Daoy (cell line): ENCODE data around the gene PRAMEF11. TPM values are rescaled to one million over a fixed set of nuclear protein-coding genes. Genes with fewer than 3 reads are reported as not detected.
"Not testable (repeated sequence)": the region's sequence is repeated elsewhere in the genome, so short reads cannot be mapped to it uniquely, and the experiment has no call there.

Source experiments
- DNase-seq: peaks from one replicate; pipeline ENCODE4 v3.0.0-alpha.2; 2015; ENCODE audit warnings: low read depth
- total RNA-seq: library from RNA; depleted of rRNA; stranded (reverse); fragments of >200 nt; shearing (Covaris generic); gene quantifications from 2 replicates; pipeline ENCODE4 v1.2.3, GENCODE V29; 2014; rRNA removed

The PRAMEF11 gene
- total RNA-seq: not detected in 2 replicates

DNA sequence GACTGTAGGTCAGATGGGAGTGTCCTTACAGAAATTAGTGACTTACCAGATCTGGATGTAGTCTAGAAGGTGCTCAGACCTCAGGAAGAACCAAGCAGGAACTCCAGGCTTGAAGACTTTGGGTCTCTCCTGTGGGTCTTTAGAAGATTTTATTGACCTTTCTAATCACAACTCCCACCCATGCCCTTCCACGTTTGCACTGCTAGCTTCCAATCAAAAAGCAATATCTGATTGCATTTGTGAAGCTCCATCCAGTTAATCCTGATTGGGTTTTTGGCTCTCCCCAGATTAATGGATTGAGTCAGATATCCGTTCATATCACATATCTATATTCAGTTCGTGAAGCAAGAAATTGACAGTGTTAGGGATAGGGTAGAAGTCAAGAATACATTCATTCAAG, at the start of gene PRAMEF11:
Gene PRAMEF11 (minus strand): TSS at position 101 of the 400 bp plus-strand sequence. CDS start 2,621 bp downstream, outside the sequence.
- DNase-seq: not testable (repeated sequence)

DNA sequence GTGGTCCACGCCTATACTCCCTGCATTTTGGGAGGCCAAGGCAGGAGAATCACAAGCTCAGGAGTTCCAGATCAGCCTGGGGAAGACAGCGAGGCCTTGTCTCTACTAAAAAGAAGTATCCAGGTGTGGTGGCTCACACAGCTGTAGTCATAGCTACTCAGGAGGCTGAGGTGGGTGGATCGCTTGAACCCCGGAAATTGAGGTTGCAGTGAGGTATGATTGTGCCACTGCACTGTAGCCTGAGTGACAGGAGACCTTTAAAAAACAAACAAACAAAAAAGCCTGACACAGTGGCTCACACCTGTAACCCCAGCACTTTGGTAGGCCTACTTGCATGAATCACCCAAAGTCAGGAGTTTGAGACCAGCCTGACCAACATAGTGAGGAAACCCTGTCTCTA, 47.2 kb upstream of the PRAMEF11 start:
- not testable (repeated sequence) for DNase-seq

DNA sequence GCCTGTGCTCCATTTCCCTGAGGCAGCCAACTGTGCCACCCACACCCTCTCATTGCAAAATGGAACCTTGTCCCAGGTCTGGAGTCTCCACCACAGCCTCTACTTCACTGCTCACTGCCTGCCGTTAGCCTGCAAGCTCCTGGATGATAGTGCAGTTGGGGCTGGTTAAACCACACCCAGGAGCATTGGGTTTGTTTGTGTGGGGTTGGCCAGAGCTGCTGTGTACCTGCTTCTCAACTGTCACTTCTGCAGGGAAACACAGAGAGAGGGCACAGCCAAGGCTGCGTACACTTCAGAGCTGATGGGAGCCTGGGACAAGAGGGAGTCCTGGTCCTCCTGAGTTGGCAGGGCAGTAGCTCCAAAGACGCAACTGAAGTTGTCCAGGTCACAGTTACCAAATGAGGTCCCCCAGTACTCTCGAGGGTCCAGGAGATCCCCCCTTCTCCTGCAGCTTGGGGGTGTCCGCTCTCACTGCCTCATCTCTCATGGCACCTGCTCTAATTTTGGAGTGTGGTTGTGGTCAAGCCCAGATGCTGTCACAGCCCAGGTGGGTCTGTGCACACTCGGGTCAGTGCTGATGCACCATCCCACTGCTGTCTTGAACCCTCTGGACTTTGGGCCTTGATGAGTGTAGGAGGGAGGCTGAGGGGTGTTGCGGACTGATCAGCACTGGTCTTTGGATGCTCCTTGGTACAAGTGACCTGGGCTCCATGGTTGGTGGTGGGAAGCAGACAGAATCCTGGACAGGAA, 32.1 kb upstream of the PRAMEF11 start:
- DNase-seq: not testable (repeated sequence)

DNA sequence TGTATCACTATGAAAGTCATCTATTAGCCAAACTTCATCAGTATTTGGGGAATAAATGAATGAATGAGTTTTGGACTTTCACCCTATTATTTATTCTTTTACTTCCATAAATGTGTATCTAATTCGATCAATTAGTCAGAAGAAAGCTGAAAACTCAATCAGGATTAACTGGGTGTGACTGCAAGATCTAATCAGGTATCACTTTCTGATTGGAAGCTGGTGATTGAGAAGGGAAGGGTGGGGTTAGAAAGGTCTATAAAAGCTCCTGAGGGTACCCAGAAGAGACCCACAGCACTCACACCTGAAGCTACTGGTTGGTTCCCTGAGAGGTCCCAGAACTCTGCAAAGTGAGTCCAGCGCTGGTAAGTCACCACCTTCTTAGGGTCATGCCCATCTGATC, 25.6 kb upstream of the PRAMEF11 start, which contains the start of gene PRAMEF2:
Gene PRAMEF2 (plus strand): TSS at position 301 of the 400 bp plus-strand sequence. CDS start 1,924 bp downstream, outside the sequence.
- DNase-seq: not testable (repeated sequence)

DNA sequence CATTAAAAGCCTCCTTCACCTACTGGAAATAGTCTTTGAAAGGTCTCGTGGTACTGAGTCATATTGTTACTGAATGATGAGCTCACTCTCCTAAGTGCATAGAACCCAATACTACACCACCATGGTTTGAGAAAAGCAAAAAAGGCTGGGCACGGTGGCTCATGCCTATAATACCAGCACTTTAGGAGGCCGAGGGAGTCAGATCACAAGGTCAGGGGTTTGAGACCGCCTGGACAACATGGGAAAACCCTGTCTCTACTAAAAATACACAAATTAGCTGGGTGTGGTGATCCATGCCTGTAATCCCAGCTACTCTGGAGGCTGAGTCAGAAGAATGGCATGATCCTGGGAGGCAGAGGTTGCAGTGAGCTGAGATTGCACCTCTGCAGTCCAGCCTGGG, 20.6 kb upstream of the PRAMEF11 start:
- peak; percentile 47 for DNase-seq

DNA sequence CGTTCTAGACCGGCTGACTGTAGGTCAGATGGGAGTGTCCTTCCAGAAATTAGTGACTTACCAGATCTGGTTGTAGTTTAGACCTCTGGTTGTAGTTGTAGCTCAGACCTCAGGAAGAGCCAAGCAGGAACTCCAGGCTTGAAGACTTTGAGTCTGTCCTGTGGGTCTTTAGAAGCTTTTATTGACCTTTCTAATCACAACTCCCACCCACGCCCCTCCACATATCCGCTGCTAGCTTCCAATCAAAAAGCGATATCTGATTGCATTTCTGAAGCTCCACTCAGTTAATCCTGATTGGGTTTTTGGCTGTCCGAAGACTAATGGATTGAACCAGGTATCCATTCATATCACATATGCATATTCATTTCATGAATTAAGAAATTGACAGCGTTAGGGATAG, 17.4 kb upstream of the PRAMEF11 start, which contains the start of gene HNRNPCL1:
Gene HNRNPCL1 (minus strand): TSS at position 101 of the 400 bp plus-strand sequence. CDS start 431 bp downstream, outside the sequence.
- not testable (repeated sequence) for DNase-seq

DNA sequence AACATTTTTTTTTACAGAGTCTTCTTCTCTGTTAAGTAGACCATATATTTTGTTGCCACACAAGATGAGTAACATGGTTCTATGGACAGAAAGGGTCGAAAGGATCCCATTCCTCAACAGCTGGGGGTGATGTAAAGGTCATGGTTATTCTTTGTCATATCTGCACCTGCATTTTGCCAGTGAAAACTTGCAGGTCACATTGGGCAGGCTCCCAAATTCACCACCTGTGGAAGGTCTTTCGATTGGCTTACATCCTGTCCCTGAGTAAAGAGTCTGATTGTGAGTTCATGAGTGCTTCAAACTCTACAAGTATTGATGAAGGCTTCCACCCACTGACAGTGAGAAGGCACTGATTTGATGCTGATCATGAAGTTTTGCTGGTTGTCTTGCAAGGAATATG, 2.0 kb upstream of the PRAMEF11 start:
- DNase-seq: not testable (repeated sequence)

DNA sequence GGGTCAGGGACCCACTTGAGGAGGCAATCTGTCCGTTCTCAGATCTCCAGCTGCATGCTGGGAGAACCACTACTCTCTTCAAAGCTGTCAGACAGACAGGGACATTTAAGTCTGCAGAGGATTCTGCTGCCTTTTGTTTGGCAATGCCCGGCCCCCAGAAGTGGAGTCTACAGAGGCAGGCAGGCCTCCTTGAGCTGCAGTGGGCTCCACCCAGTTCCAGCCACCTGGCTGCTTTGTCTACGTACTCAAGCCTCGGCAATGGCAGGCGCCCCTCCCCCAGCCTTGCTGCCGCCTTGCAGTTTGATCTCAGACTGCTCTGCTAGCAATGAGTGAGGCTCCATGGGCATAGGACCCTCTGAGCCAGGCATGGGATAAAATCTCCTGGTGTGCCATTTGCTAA, 12.1 kb downstream of the PRAMEF11 start:
- not testable (repeated sequence) for DNase-seq

DNA sequence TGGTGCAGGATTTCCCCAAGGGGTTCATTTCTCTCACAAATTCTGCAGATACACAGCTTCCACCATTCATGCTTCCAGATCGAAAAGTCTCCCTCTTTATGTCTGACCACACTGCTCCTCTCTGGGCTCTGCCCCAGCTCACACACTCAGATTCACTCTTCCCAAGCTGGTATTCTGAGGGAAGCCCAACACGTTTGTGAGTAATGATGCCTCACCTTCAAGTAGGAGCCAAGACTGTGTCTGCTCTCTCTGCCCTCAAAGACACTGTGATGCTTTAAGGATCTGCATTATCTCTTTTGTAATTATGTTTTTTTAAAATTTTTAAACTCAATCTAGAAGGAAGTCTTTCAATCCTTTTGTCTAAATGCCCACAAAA, 19.8 kb downstream of the PRAMEF11 start:
- no peak for DNase-seq

DNA sequence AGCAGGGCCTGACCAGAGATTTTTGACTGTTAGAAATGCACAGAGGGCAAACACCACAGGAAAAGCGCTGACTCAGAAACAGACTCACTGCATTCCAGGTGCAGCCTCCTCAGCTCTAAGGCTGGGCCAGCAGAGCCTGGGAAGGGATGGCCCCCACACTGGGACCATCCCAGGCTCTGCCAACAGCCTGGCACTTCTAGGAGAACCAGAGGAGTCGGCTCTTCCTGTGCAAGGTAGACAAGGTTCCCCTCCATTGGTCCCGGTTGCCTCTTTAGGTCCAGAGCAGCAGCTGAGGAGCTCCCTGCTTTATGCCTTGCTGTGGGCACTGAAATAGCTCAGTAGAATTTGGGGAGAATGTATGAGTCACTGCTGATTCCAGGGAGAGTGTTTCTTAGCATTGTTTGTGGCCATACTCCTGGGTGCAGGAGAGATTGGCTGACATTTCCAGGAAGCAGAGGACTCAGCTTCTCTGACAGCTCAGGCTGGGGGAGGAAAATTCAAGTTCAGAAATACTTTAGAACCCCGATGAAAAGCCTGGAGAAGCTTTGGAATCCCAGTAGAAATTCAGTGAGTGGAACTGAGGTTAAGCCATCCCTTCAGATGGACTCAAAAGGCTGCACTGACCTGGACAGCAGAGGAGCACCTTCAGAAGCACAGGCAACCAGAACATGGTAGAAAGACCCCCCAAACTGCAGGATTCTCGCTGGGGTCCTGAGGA, 20.4 kb downstream of the PRAMEF11 start:
- DNase-seq: no peak

DNA sequence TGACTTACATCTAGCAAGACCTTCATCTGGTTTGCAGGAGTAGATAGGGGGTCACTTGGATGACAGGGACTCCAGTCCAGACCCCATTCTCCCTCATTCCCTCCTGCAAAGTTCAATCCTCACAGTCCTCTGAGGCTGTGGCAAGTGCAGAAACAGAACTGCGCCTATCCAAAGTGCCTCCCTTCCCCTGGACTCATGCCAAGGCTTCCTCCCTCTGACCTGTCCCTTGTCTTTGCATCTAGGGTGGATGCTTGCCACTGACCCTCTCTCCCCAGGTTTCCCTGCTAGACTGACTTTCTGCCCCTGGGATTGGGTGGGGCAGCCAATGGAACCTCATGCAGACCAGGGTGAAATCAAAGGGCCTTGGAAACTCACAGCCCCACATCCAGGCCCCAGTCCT, 21.3 kb downstream of the PRAMEF11 start:
- no peak for DNase-seq

DNA sequence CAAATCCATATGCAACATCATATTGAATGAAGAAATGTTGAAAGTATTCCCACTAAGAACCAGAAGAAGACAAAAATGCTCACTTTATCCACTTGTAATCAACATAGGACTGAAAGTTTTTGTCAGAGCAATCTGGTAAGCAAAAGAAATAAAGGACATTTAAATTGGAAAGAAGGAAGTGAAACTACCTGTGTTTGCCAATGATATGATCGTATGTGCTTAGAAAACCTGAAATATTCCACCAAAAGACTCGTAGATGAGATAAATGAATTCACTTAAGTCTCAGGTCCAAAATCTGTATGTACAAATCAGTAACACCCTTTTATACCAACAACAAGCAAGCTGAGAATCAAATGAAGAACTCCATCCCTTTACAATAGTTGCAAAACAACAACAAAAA, 31.5 kb downstream of the PRAMEF11 start:
- DNase-seq: no peak

DNA sequence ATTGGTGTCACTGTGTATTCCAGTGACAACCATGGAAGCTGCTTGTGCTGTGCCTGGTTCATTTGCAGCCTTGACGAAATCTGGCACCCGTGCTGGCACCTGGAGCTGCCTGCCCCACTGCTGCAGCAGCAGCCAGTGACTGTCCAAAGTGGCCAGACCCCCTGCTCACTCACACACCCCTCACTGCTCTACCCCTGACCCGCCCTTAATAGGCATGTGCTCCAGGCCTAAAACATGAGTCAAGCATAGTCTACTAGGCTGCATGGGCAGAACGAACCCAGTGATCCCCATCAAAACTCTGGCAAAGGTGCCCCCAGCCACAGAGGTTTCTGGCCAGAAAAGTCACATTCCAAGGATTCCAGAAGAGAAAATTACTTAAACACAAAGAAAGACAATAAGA, 32.3 kb downstream of the PRAMEF11 start:
- no peak for DNase-seq

DNA sequence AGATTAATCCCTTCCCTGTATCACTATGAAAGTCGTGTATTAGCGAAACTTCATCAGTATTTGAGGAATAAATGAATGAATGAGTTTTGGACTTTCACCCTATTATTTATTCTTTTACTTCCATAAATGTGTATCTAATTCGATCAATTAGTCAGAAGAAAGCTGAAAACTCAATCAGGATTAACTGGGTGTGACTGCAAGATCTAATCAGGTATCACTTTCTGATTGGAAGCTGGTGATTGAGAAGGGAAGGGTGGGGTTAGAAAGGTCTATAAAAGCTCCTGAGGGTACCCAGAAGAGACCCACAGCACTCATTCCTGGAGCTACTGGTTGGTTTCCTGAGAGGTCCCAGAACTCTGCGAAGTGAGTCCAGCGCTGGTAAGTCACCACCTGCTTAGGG, 40.1 kb downstream of the PRAMEF11 start, which contains the start of gene PRAMEF1:
Gene PRAMEF1 (plus strand): TSS at position 301 of the 400 bp plus-strand sequence. CDS start 1,831 bp downstream, outside the sequence.
- DNase-seq: not testable (repeated sequence)

DNA sequence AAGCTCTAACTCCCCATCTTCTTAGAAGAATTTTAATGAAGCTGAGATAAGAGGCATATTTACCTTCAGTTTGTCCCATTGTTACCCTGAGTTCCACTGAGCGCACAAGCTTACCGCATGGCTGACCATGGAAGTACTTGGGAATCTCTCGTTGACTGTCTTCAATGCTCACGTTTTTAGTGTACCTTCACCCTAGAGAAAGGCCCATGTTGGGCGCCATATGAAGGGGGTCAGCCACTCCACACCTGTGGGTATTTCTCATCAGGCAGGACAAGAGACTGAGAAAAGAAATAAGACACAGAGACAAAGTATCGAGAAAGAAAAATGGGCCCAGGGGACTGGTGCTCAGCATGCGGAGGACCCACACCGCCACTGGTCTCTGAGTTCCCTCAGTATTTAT, 46.5 kb downstream of the PRAMEF11 start:
- not testable (repeated sequence) for DNase-seq

DNA sequence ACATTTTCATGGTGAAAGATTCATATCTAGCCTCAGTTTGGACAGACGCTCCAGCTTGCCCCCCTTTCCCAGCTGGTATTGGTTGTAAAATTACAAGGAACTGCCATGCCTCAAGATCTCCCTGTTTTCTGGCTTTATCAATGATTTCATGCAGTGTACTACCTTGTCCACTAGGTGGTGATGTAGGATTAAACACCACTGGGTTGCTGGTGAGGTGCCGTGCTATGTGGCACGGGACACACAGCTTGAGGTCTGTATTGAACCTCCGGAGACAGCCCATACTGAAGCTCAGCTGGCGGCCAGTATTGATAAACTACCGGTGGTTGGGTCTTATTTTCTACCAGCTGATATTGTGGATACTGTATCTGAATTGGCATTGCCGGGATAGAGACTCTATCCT, 47.4 kb downstream of the PRAMEF11 start:
- DNase-seq: peak; percentile 13

DNA sequence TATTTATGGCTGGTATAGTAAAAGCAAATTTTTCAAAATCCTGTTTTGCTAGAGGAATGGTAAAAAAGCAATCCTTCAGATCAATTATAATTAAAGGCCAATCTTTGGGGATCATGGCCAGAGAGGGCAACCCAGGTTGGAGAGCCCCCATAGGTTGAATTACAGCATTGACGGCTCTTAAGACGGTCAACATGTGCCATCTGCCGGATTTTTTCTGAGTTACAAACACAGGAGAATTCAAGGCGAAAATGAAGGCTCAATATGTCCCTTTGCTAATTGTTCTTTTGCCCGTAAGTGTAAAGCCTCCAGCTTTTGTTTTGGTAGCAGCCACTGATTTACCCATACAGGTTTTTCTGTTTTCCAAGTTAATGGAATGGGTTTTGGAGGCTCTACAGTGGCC, 49.7 kb downstream of the PRAMEF11 start:
- DNase-seq: not testable (repeated sequence)

DNA sequence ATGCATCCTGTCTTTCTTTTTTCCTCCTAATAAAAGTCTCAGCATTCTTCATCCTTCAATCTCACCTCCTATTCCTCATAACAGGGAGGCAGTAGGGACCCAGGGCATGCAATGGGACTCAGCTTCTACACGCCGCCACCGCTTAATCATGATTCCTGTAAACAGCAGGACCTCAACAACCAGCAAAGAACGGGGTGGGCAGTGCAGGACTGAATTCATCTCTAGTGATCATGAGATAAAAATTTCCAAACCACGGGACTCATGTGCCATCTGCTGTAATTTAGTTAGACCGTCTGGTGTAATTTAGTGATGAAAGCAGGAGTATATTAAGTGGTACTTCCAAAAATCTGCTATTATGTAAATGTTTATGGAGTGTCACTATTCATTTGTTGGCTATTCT, 52.3 kb downstream of the PRAMEF11 start:
- DNase-seq: no peak

DNA sequence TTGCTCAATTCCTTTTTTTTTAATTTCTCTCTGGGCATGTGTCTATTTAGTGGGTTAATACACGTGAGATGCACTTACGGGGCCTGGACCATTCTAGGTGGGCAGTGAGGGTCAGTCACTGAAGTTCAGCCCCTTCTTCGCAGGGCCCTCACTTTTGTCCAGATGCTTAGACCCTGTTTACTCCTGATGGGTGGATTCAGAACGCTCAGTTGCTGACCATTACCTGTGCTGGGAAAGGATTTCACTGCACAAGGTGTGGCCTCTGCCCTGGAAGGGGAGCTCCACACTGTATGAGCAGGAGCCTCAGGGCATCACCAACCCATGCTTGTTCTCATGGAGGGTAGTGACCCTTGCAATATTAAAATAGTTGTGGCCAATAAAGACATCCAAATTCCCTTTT, 53.1 kb downstream of the PRAMEF11 start:
- no peak for DNase-seq

DNA sequence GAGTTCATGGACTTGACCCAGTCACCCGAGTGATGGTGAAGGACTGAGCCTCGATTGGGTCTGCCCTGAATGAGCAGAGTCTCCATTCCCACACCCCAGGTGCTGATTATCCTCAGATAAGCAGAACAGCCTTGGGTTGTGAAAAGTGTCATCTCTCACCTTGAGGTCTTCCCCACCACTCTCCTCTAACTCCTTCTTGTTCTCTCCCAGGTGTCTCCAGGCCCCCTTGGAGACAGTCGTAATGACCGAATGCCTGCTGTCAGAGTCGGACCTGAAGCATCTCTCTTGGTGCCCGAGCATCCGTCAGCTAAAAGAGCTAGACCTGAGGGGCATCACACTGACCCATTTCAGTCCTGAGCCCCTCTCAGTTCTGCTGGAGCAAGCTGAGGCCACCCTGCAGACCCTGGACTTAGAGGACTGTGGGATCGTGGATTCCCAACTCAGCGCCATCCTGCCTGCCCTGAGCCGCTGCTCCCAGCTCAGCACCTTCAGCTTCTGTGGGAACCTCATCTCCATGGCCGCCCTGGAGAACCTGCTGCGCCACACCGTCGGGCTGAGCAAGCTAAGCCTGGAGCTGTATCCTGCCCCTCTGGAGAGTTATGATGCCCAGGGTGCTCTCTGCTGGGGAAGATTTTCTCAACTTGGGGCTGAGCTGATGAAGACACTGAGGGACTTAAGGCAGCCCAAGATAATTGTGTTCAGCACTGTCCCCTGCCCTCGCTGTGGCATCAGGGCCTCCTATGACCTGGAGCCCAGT, 54.2 kb downstream of the PRAMEF11 start:
- no peak for DNase-seq

DNA sequence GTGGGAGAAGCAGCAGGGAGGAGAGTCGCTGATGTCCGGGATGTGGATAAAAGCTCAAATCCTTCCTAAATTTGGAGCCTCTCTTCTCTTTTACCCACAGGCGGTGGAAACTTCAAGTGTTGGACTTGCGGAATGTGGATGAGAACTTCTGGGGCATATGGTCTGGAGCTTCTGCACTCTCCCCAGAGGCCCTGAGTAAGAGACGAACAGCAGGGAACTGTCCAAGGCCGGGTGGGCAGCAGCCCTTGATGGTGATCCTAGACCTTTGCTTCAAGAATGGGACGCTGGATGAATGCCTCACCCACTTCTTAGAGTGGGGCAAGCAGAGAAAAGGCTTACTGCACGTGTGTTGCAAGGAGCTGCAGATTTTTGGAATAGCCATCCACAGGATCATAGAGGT, 55.8 kb downstream of the PRAMEF11 start:
- DNase-seq: no peak

DNA sequence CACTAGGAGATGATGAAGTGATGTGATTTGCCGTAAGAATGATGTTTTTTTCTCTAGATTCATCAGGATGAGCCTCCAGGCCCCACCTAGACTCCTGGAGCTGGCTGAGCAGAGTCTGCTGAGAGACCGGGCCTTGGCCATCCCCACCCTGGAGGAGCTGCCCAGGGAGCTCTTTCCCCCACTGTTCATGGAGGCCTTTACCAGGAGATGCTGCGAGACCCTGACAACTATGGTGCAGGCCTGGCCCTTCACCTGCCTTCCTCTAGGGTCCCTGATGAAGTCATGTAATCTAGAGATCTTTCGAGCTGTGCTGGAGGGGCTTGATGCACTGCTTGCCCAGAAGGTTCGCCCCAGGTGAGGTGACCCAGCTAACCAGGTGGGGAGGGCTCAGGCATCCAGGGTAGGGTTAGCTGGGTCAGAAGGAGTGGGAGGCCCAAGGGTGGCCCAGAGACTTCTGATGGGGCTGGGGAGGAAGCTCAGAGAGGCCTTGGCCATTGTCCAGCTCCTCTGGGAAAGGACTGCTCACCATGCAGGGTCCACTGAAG, 56.3 kb downstream of the PRAMEF11 start:
- no peak for DNase-seq
